WERI-Rb-1 (cell line): ENCODE results near the gene RESP18.

ENCODE experiments used
- DNase-seq: peaks from one replicate; pipeline ENCODE4 v3.0.0-alpha.2; 2020
- H3K27ac ChIP-seq: fragments of 250-450 bp; sonication (Bioruptor Pico); 2 replicates; pipeline ENCODE4 v1.5.1; 2020; ENCODE audit warnings: mild to moderate bottlenecking, moderate library complexity
- H3K27me3 ChIP-seq: fragments of 250-450 bp; sonication (Bioruptor Pico); 2 replicates; pipeline ENCODE4 v1.5.1; 2021; ENCODE audit warnings: mild to moderate bottlenecking, low read depth, moderate library complexity; ENCODE audit not compliant: insufficient read depth, severe bottlenecking
- H3K36me3 ChIP-seq: fragments of 250-450 bp; sonication (Bioruptor Pico); 2 replicates; pipeline ENCODE4 v1.5.1; 2020; ENCODE audit warnings: mild to moderate bottlenecking, moderate library complexity
- H3K4me3 ChIP-seq: 2 replicates; pipeline ENCODE4 v1.5.1; 2011; ENCODE audit warnings: low read depth, mild to moderate bottlenecking, control low read depth, low read length
- H3K9me3 ChIP-seq: fragments of 250-450 bp; sonication (Bioruptor Pico); 2 replicates; pipeline ENCODE4 v1.5.1; 2021; ENCODE audit warnings: mild to moderate bottlenecking, moderate library complexity; ENCODE audit not compliant: severe bottlenecking
- CTCF ChIP-seq: IDR thresholded peaks from 2 replicates; pipeline ENCODE4 v1.5.1; 2011; ENCODE audit warnings: low read depth, mild to moderate bottlenecking, control low read depth, inconsistent platforms, low read length

RESP18 gene

DNA sequence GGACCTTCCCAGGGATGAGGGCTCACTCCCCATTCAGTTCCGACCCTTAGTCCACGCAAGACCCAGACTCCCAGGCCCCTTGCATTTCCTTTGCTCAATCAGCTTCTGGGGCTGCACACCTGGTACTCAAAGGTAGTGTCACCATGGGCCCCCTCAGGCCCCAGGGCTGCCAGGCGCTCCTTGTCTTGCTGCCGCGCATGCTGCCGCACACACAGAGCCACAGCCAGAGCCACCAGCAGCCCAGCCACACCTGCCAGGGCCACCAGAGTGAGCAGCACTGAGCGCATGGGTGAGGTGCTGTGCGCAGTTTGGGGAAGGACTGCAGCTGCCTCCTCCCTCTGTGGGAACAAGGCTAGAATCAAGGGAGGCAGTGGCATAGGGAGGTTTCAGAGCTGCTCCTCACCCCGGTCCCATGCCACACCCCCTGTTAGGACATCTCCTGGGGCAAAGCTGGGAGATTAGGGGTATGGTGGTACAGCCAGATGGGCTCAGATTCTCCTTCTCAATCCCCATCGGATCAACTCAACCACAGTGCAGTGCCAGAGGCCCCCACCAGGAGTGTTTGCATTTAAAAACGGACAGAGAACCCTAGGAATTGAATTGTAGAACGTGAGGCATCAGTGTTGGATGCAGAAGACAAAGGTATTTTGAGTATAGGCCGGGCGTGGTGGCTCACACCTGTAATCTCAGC, 34.6 kb downstream of the RESP18 start:
- Histone ChIP-seq H3K4me3 (no peak overlapping the region), H3K27ac (no peak overlapping the region), H3K9me3 (no peaks in the 10 kb centered on the region), H3K27me3 (no peaks in the 10 kb centered on the region), H3K36me3 (peaks cover 24% of the 10 kb centered on the region)
- 0 out of 2 replicates have a peak, but pooled peaks have one; percentile 1 for TF ChIP-seq CTCF
- peak; percentile 40 for DNase-seq

GRCh38 chr2:219296631-219297391, 35.7 kb downstream of the RESP18 start:
- Histone ChIP-seq H3K36me3 (peaks cover 17% of the 10 kb centered on the region), H3K27me3 (no peaks in the 10 kb centered on the region), H3K4me3 (no peak overlapping the region), H3K9me3 (no peaks in the 10 kb centered on the region), H3K27ac (no peak overlapping the region)
- TF ChIP-seq CTCF = no peak
- no peak for DNase-seq

DNA sequence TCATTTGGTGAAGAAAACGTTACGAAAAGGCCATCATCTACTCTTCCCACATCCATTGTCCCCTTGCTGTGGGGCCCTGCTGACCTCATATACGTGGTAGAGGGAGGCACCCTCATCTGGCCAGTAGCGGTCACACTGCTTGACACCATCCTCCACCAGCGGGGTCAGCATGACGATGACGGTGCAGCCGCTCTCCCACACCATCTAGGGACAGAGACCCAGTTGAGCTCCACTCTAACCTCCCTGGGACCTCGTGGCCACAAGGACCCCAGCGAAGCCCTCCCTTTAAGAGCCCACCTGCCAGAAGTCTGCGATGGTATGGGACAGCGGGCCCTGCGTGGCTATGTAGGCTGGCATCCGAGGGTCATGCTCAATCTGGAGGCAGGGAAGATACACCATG, 36.4 kb downstream of the RESP18 start:
- no peaks in the 10 kb centered on the region for H3K9me3 ChIP-seq
- H3K4me3 ChIP-seq = no peak overlapping the region
- no peak for DNase-seq
- H3K36me3 ChIP-seq = peaks cover 17% of the 10 kb centered on the region
- H3K27me3 ChIP-seq = no peaks in the 10 kb centered on the region
- no peak overlapping the region for H3K27ac ChIP-seq
- TF ChIP-seq CTCF = no peak

DNA sequence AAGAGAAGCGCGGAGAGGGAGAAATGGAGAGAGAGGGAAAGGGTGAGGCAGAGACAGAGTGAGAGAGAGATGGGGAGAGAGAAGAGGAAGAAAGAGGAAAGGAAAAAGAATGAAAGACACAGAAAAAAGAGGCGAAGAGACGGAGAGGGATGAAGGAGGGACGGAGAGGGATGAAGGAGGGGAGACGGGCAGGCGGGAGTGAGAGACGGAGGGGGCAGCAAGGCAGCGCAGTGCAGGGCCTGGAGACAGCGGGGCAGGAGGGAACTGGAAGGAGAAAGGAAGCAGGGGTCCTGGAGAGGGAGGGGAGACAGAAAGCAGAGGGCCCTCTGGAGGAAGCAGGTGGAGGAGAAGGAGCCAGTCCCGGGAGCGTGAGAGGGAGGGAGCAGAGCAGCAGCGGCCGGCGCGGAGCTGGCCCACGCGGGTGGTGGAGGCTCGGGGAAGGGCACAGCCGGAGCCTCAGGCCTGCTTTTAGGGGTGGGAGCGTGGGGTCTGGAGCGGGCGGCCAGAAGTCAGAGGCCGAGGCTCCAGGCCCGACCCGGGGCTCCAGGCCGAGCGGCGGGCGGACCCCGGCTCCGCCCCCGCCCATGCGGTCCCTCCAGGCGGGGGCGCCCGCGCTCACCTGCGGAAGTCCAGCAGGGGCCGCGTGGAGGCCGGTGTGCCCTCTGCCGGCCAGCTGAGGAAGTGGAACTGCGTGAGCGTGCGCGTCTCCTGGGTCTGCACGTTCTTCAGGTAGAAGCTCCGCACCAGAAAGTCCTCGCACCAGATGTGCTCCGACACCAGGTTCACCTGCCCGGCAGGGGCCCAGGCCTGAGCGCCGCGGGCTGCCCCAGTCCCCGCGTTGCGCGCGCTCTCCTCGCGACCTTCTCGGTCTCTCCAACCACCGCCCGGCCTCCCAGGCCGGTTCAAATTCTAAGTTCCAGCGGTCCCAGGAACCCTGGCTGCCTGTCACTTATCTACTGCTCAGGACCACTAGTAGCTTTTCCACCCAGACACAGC, 37.9 kb downstream of the RESP18 start:
- Histone ChIP-seq H3K27me3 (no peaks in the 10 kb centered on the region), H3K36me3 (peaks cover 17% of the 10 kb centered on the region), H3K27ac (peak overlapping the region; percentile 83), H3K4me3 (peak overlapping the region; percentile 42), H3K9me3 (no peaks in the 10 kb centered on the region)
- peak; percentile 97 for TF ChIP-seq CTCF
- peak; percentile 82 for DNase-seq

GRCh38 chr2:219293736-219294231, 38.8 kb downstream of the RESP18 start:
- DNase-seq = no peak
- Histone ChIP-seq H3K4me3 (no peak overlapping the region), H3K36me3 (peaks cover 23% of the 10 kb centered on the region), H3K27ac (no peak overlapping the region), H3K9me3 (no peaks in the 10 kb centered on the region), H3K27me3 (no peaks in the 10 kb centered on the region)
- TF ChIP-seq CTCF = no peak
